Subcutaneous adipose tissue (tissue), 4 donors: ENCODE data around the gene RFX4. TPM values are rescaled to one million over a fixed set of nuclear protein-coding genes. Genes with fewer than 3 reads are reported as not detected.

Experiments used
- total RNA-seq, 4 donors: library from RNA; depleted of rRNA; stranded (reverse); fragments of >200 nt; gene quantifications; one replicate each; pipeline ENCODE4 v1.1.0, GENCODE V29; 2016
- TF ChIP-seq, protein P1 (sequence below): fragments of 450-650 bp; IDR thresholded peaks from one replicate; pipeline ENCODE4 v1.5.1; 2016; ENCODE audit warnings: low read depth, mild to moderate bottlenecking, control low read depth, antibody characterized with exemption, moderate library complexity

The RFX4 gene
- total RNA-seq, 4 donors from 2014 or later = 0.38 TPM; not detected in 3

DNA sequence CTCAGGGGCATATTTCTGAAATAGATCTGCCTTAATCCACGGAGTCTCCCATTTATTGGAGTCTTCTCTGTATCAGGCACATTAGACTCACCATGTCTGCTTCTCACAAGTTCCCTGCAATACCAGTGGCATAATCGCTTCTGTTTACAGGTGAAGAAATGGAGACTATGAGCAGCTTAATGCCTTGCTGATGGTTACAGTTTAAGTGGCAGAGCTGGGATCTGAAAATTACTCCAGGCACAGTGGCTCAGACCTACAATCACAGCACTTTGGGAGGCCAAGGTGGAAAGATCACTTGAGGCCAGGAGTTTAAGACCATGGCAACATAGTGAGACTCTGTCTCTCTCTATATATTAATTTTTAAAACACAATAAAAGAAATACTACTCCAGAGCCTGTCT is 184.4 kb downstream of the RFX4 start:
- TF ChIP-seq, protein P1, sequence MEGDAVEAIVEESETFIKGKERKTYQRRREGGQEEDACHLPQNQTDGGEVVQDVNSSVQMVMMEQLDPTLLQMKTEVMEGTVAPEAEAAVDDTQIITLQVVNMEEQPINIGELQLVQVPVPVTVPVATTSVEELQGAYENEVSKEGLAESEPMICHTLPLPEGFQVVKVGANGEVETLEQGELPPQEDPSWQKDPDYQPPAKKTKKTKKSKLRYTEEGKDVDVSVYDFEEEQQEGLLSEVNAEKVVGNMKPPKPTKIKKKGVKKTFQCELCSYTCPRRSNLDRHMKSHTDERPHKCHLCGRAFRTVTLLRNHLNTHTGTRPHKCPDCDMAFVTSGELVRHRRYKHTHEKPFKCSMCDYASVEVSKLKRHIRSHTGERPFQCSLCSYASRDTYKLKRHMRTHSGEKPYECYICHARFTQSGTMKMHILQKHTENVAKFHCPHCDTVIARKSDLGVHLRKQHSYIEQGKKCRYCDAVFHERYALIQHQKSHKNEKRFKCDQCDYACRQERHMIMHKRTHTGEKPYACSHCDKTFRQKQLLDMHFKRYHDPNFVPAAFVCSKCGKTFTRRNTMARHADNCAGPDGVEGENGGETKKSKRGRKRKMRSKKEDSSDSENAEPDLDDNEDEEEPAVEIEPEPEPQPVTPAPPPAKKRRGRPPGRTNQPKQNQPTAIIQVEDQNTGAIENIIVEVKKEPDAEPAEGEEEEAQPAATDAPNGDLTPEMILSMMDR = no peak

DNA sequence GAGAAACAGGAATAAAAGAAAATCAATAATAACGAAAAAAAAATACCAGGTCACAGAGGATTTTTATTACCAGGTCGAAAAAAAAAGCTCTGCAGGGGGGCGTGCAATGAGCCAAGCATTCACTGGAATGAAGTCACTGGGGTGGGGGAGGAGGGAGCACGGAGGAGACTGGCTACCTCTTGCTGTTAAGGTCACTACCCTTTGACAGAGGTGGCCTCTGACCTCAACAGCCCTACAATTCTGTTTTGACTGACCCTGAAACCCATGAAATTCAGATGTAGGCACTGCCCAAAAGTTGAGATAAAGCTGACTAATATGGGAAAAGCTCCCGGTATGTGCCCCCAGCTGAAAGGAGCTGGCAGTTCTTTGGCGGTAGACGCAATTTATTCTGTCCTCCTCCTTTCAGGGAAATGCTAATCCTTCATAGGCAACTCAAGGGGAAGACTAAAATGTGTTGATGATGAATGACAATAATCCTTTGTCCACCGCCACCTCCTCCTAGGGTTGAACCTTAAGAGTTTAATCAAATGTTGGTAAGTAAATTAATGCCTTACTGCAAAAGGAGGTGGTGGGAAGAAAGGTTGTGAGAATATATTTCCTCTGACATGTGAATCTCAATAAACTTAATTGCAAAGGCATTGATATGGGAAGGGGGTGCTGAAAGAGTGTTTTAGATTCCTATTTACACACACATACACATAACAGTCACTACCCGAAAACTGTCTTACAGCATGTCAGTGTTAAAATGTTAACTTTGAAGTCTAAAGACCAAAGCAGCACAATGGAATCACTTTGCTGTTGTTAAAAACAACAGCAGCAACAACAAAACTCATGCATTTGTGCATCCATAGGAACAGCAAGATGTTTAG is 185.4 kb downstream of the RFX4 start:
- TF ChIP-seq, protein P1 = no peak

DNA sequence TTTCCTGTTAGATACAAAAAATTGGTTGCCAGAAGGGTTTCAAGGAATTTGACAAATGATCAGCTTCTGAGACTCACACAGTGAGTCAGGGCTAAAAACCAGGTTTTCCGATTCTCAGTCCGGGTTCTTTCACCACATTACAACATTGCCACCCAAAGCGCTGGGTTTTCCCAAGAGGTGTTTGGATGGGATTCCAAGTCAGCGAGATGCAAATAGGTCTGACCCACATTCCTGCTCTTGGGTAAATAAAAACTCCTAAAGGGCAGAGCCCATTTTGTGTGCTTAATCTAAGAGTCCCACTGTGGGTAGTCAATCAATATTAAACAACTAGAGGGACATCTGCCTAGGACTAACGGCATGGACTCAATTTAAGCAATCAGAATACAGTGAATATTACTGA is 186.3 kb downstream of the RFX4 start:
- TF ChIP-seq, protein P1 = no peak

DNA sequence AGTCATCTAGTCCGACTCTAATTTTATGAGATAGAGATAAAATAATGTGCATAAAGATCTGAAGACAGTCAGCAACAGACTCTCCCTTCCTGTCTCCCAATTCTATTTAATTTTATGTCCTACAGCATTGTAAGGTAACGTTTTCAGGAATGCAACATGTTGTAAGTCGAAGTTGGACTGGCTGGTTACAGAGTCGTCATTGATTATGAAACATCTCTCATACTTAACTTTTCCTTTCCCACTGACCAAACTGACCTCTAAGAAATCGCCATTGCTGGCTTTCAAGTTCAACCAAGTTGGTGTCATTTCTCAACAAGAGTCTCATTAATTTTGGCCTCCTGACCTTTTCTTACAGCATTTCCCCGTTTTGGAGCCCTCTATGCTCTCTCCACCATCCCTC is 186.7 kb downstream of the RFX4 start:
- TF ChIP-seq, protein P1 = no peak

DNA sequence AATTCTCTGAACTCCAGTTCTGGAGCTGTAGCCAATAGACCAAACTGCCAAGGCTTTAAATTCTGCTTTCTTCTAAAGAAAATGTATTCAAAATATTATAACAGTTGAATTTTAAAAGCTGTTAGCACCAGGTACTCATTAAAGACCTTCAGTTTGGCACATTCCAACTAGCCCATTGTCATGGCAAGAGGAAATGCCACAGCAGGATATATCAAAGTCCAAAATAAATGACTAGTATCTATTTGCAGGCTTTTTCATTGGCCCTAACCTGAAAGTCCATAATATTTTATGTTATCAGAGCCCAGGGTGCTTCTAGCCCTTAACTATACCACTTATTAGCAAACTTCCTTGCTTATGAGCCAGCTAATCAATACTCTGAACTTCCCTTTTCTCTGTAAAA is 188.6 kb downstream of the RFX4 start:
- TF ChIP-seq, protein P1 = no peak

DNA sequence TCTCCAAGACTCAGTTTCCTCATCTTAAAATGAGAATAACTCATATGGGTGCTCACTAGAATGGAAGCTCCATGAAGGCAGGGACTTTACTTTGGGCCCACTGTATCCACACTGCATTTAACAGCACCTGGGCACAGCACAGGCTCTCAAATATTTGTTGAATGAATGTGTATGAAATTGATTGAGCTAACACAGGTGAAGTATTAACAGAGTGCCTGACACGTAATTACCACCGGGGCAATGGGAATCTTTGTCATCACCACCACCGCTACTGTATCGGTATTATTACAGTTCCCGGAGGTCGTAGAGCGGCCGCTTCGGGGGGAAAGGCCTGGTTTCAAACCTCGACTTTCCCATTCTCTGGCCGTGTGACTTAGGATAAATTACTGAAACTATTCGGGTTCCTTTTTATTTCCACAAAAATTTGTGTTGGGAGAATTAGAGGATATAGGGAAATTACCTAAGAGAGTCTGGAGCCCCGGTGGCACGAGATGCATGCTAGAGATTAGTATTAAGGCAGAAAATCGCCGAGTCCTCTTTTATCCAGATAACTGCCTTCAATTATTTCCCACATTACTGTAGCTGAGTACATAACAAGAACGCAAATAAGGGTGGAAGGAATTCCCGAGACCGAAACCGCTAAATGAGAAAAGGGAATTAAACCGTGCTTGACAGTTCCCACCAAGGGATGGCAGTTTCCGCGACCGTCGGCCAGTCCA is 190.6 kb downstream of the RFX4 start:
- TF ChIP-seq, protein P1 = no peak
